Measurements from ENCODE around the gene KIAA2012. TPM values are rescaled to one million over a fixed set of nuclear protein-coding genes. Genes with fewer than 3 reads are reported as not detected.

Gene KIAA2012
- total RNA-seq, 1 experiment from 2014 or later = not detected

DNA sequence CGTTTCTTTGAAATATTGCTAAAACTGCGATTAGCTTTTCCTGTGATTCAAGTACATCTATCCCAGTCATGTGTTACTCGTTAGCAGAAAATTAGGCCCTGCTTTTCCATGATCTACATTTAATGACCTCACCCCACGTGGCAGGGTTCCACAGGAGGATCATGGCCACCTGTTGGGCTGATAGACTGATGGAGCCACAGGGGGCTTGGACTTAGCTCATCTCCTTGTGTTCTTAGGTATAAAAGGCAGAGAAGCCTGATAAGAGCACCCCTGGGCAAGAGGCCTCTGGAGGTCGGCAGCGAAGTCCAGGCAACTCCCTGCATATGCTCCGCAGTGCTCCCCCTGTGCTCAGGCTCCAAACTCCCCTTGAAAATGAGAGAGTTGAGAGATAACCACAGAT is 26.5 kb upstream of the KIAA2012 start:
- Mint-ChIP-seq H3K27ac (ENCODE audit: unreplicated experiment) (no peak overlapping the region), H3K27me3 (ENCODE audit: unreplicated experiment) (peaks cover 15% of the 10 kb centered on the region), H3K4me1 (ENCODE audit: low read depth, unreplicated experiment) (no peaks in the 10 kb centered on the region), H3K4me3 (ENCODE audit: low read depth, unreplicated experiment) (no peak overlapping the region), H3K9me3 (ENCODE audit: low read depth, unreplicated experiment) (no peaks in the 10 kb centered on the region), H3K36me3 (ENCODE audit: insufficient read depth, unreplicated experiment) (no peaks in the 10 kb centered on the region)
- no TSS peak for BruUV-seq (replicated peaks)
- intact Hi-C loops (cut with micrococcal nuclease; ENCODE audit: unreplicated experiment) = no loop called here
- no peak for DNase-seq
- no peak for TF ChIP-seq CTCF (IDR thresholded peaks at IDR 0.05; ENCODE audit: unreplicated experiment)
- CTCF ChIA-PET = no interaction called here

GRCh38 chr2:202049092-202049728 is 23.8 kb upstream of the KIAA2012 start:
- no TSS peak for BruUV-seq (replicated peaks)
- no peak overlapping the region for H3K4me3 Mint-ChIP-seq (ENCODE audit: low read depth, unreplicated experiment)
- intact Hi-C loops (cut with micrococcal nuclease; ENCODE audit: unreplicated experiment) = no loop called here
- H3K36me3 Mint-ChIP-seq (ENCODE audit: insufficient read depth, unreplicated experiment) = no peaks in the 10 kb centered on the region
- CTCF ChIA-PET = interaction anchor here (0.6 kb wide), 1 partner anchor 237 kb away, joined by 4 read pairs; no protein-coding TSS in a partner anchor
- H3K9me3 Mint-ChIP-seq (ENCODE audit: low read depth, unreplicated experiment) = no peaks in the 10 kb centered on the region
- no peak for TF ChIP-seq CTCF (IDR thresholded peaks at IDR 0.05; ENCODE audit: unreplicated experiment)
- DNase-seq = no peak
- H3K4me1 Mint-ChIP-seq (ENCODE audit: low read depth, unreplicated experiment) = peaks cover 4% of the 10 kb centered on the region
- no peak overlapping the region for H3K27ac Mint-ChIP-seq (ENCODE audit: unreplicated experiment)
- peaks cover 29% of the 10 kb centered on the region for H3K27me3 Mint-ChIP-seq (ENCODE audit: unreplicated experiment)

- CTCF ChIA-PET = no interaction called here
- TF ChIP-seq CTCF (IDR thresholded peaks at IDR 0.05; ENCODE audit: unreplicated experiment) = no peak
- no peaks in the 10 kb centered on the region for H3K9me3 Mint-ChIP-seq (ENCODE audit: low read depth, unreplicated experiment)
- DNase-seq = no peak
- peaks cover 35% of the 10 kb centered on the region for H3K27me3 Mint-ChIP-seq (ENCODE audit: unreplicated experiment)
- BruUV-seq (replicated peaks) = no TSS peak
- H3K36me3 Mint-ChIP-seq (ENCODE audit: insufficient read depth, unreplicated experiment) = no peaks in the 10 kb centered on the region
- H3K27ac Mint-ChIP-seq (ENCODE audit: unreplicated experiment) = no peak overlapping the region
- intact Hi-C loops (cut with micrococcal nuclease; ENCODE audit: unreplicated experiment) = no loop called here
- H3K4me3 Mint-ChIP-seq (ENCODE audit: low read depth, unreplicated experiment) = no peak overlapping the region
- H3K4me1 Mint-ChIP-seq (ENCODE audit: low read depth, unreplicated experiment) = peaks cover 6% of the 10 kb centered on the region
These were observed 23.2 kb upstream of the KIAA2012 start for GRCh38 chr2:202049840-202050239.

- Mint-ChIP-seq H3K9me3 (ENCODE audit: low read depth, unreplicated experiment) (no peaks in the 10 kb centered on the region), H3K27ac (ENCODE audit: unreplicated experiment) (no peak overlapping the region), H3K4me1 (ENCODE audit: low read depth, unreplicated experiment) (peaks cover 6% of the 10 kb centered on the region), H3K4me3 (ENCODE audit: low read depth, unreplicated experiment) (no peak overlapping the region), H3K36me3 (ENCODE audit: insufficient read depth, unreplicated experiment) (no peaks in the 10 kb centered on the region), H3K27me3 (ENCODE audit: unreplicated experiment) (peaks cover 35% of the 10 kb centered on the region)
- CTCF ChIA-PET = no interaction called here
- TF ChIP-seq CTCF (IDR thresholded peaks at IDR 0.05; ENCODE audit: unreplicated experiment) = no peak
- no peak for DNase-seq
- intact Hi-C loops (cut with micrococcal nuclease; ENCODE audit: unreplicated experiment) = no loop called here
- BruUV-seq (replicated peaks) = no TSS peak
These were observed 22.4 kb upstream of the KIAA2012 start for GRCh38 chr2:202050652-202051051.

Data from Calu3 (cell line).